Calu3 (cell line): Measurements from ENCODE around the gene RFWD3. TPM values are rescaled to one million over a fixed set of nuclear protein-coding genes. Genes with fewer than 3 reads are reported as not detected.

Experiments
- BruUV-seq: library from RNA; stranded (reverse); fragments of 400-500 nt; replicated peaks from 2 replicates; lab custom pipeline; 2021; lab: Mats Ljungman, UMichigan
- CTCF ChIA-PET: fragments of 300-600 bp; sonication (Branson Sonifier 250); formaldehyde crosslinking; loops from one replicate; lab custom pipeline; 2022; ENCODE audit warnings: antibody characterized with exemption; lab: Charles Lee
- DNase-seq: peaks from one replicate; pipeline ENCODE4 v3.0.0; 2022
- H3K27ac Mint-ChIP-seq: one replicate; pipeline ENCODE4 v1.8.0; 2022; ENCODE audit warnings: mixed read lengths; ENCODE audit not compliant: unreplicated experiment
- H3K27me3 Mint-ChIP-seq: one replicate; pipeline ENCODE4 v1.8.0; 2022; ENCODE audit warnings: mixed read lengths; ENCODE audit not compliant: unreplicated experiment
- H3K36me3 Mint-ChIP-seq: one replicate; pipeline ENCODE4 v1.8.0; 2022; ENCODE audit warnings: mild to moderate bottlenecking, moderate library complexity, mixed read lengths; ENCODE audit not compliant: insufficient read depth, unreplicated experiment
- H3K4me1 Mint-ChIP-seq: one replicate; pipeline ENCODE4 v1.8.0; 2022; ENCODE audit warnings: mild to moderate bottlenecking, low read depth, mixed read lengths; ENCODE audit not compliant: unreplicated experiment
- H3K4me3 Mint-ChIP-seq: one replicate; pipeline ENCODE4 v1.8.0; 2022; ENCODE audit warnings: mild to moderate bottlenecking, low read depth, moderate library complexity, mixed read lengths; ENCODE audit not compliant: unreplicated experiment
- H3K9me3 Mint-ChIP-seq: one replicate; pipeline ENCODE4 v1.8.0; 2022; ENCODE audit warnings: low read depth, mixed read lengths; ENCODE audit not compliant: unreplicated experiment
- intact Hi-C: fragments of 100-400 bp; cut with micrococcal nuclease; formaldehyde crosslinking; loops from one replicate; pipeline ENCODE4 v1.10.0; 2022; ENCODE audit not compliant: unreplicated experiment
- total RNA-seq: library from RNA; stranded (reverse); gene quantifications from 2 replicates; pipeline ENCODE4 v1.2.3, GENCODE V29; 2022
- TF ChIP-seq, protein P1 (sequence below): fragments of 200-600 bp; IDR thresholded peaks from one replicate; pipeline ENCODE4 v1.8.0; 2022; ENCODE audit warnings: antibody characterized with exemption; ENCODE audit not compliant: unreplicated experiment

Gene RFWD3
- total RNA-seq, 1 experiment from 2014 or later, result 109 TPM

- TF ChIP-seq, protein P1, sequence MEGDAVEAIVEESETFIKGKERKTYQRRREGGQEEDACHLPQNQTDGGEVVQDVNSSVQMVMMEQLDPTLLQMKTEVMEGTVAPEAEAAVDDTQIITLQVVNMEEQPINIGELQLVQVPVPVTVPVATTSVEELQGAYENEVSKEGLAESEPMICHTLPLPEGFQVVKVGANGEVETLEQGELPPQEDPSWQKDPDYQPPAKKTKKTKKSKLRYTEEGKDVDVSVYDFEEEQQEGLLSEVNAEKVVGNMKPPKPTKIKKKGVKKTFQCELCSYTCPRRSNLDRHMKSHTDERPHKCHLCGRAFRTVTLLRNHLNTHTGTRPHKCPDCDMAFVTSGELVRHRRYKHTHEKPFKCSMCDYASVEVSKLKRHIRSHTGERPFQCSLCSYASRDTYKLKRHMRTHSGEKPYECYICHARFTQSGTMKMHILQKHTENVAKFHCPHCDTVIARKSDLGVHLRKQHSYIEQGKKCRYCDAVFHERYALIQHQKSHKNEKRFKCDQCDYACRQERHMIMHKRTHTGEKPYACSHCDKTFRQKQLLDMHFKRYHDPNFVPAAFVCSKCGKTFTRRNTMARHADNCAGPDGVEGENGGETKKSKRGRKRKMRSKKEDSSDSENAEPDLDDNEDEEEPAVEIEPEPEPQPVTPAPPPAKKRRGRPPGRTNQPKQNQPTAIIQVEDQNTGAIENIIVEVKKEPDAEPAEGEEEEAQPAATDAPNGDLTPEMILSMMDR, result no peak
- Mint-ChIP-seq H3K27me3 (no peaks in the 10 kb centered on the region), H3K4me1 (peaks cover 29% of the 10 kb centered on the region), H3K27ac (no peak overlapping the region), H3K4me3 (no peak overlapping the region), H3K9me3 (no peaks in the 10 kb centered on the region), H3K36me3 (peaks cover 27% of the 10 kb centered on the region)
- intact Hi-C loops, result loop anchor here (5.0 kb wide), 1 partner anchor 126 kb away; no protein-coding TSS in a partner anchor
- DNase-seq, result no peak
- CTCF ChIA-PET, result no interaction called here
- BruUV-seq, result no TSS peak
Observed at GRCh38 chr16:74608381-74608780, 58.3 kb downstream of the RFWD3 start.

- Mint-ChIP-seq H3K9me3 (no peaks in the 10 kb centered on the region), H3K27me3 (no peaks in the 10 kb centered on the region), H3K4me3 (peak overlapping the region; percentile 94), H3K4me1 (peaks cover 30% of the 10 kb centered on the region), H3K27ac (no peak overlapping the region), H3K36me3 (peaks cover 27% of the 10 kb centered on the region)
- TF ChIP-seq, protein P1, result no peak
- no peak for DNase-seq
- CTCF ChIA-PET, result interaction anchor here (0.9 to 1.9 kb wide), 2 partner anchors 127 to 302 kb away, joined by 4 to 11 read pairs; no protein-coding TSS in a partner anchor
- intact Hi-C loops, result loop anchor here (5.0 kb wide), 1 partner anchor 126 kb away; no protein-coding TSS in a partner anchor
- BruUV-seq, result no TSS peak
Observed at GRCh38 chr16:74607962-74608356, 58.7 kb downstream of the RFWD3 start.

GRCh38 chr16:74607310-74607961 lies 59.2 kb downstream of the RFWD3 start:
- DNase-seq, result no peak
- peaks cover 30% of the 10 kb centered on the region for H3K4me1 Mint-ChIP-seq

DNA sequence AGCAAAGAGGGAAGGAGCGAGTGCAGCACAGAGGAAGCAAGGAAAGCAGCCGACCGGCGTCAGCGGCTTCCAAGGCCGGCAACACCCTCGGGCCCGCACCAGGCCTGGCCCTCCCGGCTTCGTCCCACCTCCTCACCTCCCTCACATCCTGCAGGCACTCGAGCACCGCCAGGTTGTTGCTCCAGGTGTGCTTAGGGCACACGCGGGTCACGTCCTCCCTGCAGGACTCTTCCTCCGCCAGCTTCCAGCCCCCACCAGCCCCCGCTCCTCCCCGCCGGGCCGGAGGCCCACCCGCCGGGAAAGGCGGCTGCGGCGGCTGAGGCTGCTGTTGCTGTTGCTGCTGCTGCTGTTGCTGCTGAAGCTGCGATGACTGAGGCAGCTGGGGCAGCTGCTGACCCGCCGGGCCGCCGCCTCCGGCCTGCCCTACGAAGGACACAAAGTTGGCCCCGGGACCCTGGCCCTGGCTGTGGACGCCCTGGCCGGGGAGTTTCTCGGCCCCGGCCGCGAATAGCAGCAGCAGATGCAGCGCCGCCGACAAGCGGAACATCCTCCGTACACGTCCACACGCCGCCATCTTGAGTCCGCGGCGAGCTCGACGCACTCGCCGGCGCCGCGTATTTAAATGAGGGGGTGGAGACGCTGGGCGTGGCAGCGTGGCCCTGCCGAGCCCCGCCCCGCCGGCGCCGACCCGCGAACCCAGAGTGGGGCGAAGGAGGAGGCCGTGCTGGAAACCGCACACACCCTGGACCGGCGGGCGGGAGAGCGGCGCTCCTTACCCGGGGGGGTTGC lies 60.0 kb downstream of the RFWD3 start, which contains the start of gene GLG1:
Gene GLG1 (minus strand): TSS at position 594 of the 789 bp plus-strand sequence. CDS start 20 bp downstream, at position 574.
- Mint-ChIP-seq H3K27ac (peak within 1 kb of the TSS; percentile 92), H3K27me3 (no peaks in the 10 kb centered on the region), H3K4me1 (peaks cover 35% of the 10 kb centered on the region), H3K9me3 (no peaks in the 10 kb centered on the region), H3K4me3 (peak within 1 kb of the TSS; percentile 94), H3K36me3 (peaks cover 27% of the 10 kb centered on the region)
- intact Hi-C loops, result loop anchor here (5.0 kb wide), 1 partner anchor 124 kb away; no protein-coding TSS in a partner anchor
- BruUV-seq, result no TSS peak
- CTCF ChIA-PET, result interaction anchor here (0.5 to 1.9 kb wide), 6 partner anchors 37 to 301 kb away, joined by 3 to 11 read pairs (median 4); no protein-coding TSS in a partner anchor
- TF ChIP-seq, protein P1, result no peak
- DNase-seq, result peak; percentile 95

More at GRCh38 chr16:74607310-74607961, 59.2 kb downstream of the RFWD3 start:
- Mint-ChIP-seq H3K9me3 (no peaks in the 10 kb centered on the region), H3K36me3 (peaks cover 27% of the 10 kb centered on the region), H3K27me3 (no peaks in the 10 kb centered on the region), H3K27ac (peak overlapping the region; percentile 80), H3K4me3 (peak overlapping the region; percentile 94)
- CTCF ChIA-PET, result interaction anchor here (0.5 to 1.9 kb wide), 5 partner anchors 48 to 302 kb away, joined by 3 to 11 read pairs (median 3); no protein-coding TSS in a partner anchor
- BruUV-seq, result no TSS peak
- TF ChIP-seq, protein P1, result no peak
- intact Hi-C loops, result loop anchor here (5.0 kb wide), 1 partner anchor 125 kb away; no protein-coding TSS in a partner anchor
